Activated CD4-positive, alpha-beta T cell treated with anti-CD3 and anti-CD28 coated beads, Interleukin-2, amount 50 U/mL, for 48 hours (primary cell): Measurements from ENCODE around the gene GRK1.

Experiments
- DNase-seq, 2 experiments: peaks; one replicate each; pipeline ENCODE4 v3.0.0-alpha.2; 2020

The GRK1 gene

GRCh38 chr13:113783200-113783881 lies 116.3 kb downstream of the GRK1 start:
- no peak for DNase-seq

GRCh38 chr13:113783966-113784644 lies 117.1 kb downstream of the GRK1 start:
- DNase-seq = no peak

GRCh38 chr13:113784645-113785024 lies 117.6 kb downstream of the GRK1 start:
- DNase-seq = no peak

- peak; percentile 28 to 46 for DNase-seq
Measured at GRCh38 chr13:113785051-113786010, 118.3 kb downstream of the GRK1 start.

GRCh38 chr13:113786262-113786841 lies 119.3 kb downstream of the GRK1 start:
- no peak for DNase-seq
